Measurements from ENCODE around the gene AMDHD2.
"Not testable (repeated sequence)": the region's sequence is repeated elsewhere in the genome, so short reads cannot be mapped to it uniquely, and the experiment has no call there.

AMDHD2 gene

DNA sequence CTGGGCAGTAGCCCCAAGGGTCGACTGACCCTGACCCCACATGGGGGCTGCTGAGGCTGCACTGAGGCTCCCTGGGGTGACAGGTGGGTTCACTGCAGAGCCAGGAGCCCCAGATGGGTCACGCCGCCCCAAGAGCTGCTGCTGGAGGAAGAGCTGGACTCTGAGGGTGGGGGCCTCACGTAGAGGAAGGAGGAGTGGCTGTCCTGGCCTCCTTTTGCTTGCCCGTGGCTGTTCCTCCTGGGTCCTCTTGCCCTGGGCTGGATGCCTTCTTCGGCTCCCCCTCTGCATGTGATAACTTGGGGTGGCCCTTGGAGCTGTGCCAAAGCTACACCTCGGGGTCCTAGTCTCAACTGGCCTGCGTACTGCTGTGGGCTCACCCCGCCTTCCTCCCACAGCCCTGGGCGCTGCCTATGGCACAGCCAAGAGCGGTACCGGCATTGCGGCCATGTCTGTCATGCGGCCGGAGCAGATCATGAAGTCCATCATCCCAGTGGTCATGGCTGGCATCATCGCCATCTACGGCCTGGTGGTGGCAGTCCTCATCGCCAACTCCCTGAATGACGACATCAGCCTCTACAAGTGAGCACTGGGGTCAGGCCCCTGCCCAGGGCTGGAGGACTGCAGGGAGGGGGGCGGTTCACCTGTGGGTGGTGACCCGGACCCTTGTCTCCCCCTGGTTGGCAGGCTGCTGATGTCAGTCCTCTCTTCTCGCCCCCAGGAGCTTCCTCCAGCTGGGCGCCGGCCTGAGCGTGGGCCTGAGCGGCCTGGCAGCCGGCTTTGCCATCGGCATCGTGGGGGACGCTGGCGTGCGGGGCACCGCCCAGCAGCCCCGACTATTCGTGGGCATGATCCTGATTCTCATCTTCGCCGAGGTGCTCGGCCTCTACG is 1.1 kb upstream of the AMDHD2 start:
- DNase-seq: no peak

DNA sequence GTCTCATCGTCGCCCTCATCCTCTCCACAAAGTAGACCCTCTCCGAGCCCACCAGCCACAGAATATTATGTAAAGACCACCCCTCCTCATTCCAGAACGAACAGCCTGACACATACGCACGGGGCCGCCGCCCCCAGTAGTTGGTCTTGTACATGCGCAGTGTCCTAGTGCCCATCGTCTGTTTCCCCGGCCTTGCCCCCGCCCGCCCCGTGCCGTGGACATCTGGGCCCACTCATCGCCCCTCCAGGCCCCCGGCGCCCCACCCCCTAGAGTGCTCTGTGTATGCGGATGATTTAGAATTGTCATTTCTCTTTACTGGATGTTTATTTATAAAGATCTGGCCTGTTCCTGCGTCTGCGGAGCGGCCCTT is 475 bp upstream of the AMDHD2 start:
- no peak for DNase-seq

DNA sequence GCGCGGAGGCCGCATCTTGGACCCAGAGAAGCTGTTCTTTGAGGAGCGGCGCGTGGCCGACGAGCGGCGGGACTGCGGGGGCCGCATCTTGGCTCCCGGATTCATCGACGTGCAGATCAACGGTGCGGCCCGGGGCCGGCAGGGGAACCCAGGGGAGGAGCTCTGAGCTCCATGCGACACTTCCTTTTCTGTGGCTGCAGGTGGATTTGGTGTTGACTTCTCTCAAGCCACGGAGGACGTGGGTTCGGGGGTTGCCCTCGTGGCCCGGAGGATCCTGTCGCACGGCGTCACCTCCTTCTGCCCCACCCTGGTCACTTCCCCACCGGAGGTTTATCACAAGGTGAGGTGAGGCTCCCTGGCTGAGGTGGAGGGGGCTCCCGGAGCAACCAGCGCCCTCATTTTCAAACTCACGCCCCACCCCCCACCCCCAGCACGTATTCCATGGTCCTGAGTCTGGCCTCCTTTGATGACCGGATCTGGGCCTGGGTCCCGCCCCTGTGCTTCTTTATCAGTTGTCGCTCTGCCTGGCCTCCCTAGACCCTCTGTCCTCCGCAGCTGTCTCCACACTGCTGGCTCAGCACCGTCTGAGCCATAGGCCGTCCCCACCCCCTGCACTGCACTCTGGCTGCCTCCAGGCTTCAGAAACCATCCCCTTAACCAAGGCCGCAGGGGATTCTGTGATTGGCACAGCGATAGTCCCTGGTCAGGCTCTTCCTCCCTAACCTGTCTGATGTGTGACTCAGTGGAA is 787 bp downstream of the AMDHD2 start:
- no peak for DNase-seq

DNA sequence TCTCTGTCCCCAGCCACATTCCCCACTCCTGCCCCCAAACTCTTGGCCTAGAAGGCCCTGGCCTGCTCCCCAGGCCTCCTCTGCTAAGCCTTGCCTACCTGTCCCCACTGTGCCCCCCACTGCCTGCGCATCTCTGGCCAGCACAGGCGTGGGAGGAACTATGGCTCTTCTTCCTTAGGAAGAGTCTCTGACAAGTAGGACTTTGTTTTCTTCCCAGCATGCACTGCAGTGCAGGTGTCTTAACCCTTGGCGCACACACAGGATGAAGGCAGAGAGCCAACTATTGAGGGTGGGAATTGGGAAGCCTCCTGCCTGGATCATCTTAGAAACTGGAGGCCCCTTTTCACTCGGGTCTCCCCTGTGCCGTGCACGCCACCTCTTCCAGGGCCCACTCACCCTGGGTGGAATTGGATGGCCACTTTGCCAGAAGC is 3.6 kb downstream of the AMDHD2 start:
- no peak for DNase-seq

DNA sequence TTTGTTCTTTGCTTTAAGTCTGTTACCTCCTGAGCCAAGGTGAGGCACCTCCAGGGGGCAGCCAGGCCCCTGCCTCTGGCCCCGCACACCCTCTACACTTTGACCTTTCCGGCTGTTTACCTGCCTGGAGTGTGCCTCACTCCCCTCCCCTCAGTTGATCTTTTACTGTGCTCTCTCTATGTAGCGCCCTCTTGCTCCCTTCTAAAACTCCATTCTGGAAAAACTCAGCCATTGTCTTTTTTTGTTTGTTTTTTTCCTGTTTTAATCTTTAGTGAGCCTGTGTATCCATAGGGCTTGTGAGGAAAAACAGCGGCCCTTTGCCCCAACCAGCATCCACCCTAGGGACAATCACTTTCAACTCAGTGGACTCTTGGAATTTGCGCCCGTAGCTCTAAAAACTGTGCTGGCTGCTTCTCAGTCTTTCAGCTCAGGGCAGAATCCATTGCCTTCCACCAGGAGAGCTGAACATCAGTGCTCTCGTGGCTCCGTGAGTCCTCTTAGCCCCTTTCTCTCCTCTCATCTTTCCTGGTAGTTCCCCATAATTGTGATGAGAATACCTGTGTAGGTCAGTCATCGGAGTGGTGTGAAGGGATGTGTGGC is 4.3 kb downstream of the AMDHD2 start:
- no peak for DNase-seq

DNA sequence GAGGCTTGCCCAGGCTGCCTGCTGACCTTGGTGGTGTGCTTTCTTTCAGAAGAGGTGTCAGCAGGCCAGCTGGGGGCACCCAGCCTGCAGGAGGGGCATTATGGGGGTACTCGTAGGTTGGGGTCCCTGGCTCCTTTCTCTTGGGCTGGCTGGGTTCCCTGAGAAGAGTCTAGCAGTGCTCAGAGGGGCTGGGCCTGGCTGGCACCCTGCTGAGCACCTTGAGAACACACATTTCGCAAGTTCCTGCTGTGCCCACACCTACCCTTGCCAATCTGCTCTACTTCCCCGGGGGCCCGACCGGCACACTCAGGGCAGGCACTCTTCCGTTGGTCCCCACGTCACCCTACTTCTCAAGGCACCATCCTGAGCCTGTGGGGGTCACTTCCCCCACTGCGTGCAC is 6.0 kb downstream of the AMDHD2 start:
- DNase-seq: no peak

DNA sequence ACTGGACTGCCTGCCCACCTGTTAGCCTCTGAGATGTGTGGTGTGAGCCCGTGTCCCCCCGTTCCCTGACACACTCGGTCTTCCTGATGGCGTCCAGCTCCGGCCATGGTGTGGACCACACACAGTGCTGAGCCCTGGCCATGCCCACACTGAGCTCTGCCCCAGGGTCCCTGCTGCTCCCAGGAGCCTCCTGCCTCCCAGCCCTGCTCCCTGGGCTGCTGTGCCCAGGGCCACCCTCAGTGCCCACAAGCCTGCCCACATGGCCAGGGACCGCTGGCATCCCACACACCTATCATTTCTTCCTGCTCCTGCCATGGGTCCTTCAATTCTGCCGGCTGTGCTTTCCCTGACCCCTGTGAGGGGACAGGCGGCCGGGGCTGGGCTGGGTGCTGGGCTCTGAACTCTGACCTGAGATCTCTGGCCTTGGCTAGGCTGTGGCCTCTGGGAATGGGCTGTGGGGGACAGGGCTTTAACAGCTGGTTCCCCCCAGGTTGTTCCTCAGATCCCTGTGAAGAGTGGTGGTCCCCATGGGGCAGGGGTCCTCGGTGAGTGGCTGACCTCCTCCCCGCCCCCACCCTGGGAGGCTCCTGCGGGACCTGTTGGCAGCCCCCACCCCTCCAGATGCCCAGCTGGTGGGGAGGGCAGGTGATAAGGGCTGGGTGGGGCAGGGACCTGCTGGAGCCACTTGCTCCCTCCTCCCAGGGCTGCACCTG is 7.1 kb downstream of the AMDHD2 start:
- DNase-seq: no peak

DNA sequence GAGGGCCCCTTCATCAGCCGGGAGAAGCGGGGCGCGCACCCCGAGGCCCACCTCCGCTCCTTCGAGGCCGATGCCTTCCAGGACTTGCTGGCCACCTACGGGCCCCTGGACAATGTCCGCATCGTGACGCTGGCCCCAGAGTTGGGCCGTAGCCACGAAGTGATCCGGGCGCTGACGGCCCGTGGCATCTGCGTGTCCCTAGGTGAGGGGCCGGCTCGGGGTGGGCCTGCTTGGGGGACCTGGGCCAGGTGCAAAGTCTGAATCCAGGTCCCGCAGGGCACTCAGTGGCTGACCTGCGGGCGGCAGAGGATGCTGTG is 7.6 kb downstream of the AMDHD2 start:
- DNase-seq: no peak

DNA sequence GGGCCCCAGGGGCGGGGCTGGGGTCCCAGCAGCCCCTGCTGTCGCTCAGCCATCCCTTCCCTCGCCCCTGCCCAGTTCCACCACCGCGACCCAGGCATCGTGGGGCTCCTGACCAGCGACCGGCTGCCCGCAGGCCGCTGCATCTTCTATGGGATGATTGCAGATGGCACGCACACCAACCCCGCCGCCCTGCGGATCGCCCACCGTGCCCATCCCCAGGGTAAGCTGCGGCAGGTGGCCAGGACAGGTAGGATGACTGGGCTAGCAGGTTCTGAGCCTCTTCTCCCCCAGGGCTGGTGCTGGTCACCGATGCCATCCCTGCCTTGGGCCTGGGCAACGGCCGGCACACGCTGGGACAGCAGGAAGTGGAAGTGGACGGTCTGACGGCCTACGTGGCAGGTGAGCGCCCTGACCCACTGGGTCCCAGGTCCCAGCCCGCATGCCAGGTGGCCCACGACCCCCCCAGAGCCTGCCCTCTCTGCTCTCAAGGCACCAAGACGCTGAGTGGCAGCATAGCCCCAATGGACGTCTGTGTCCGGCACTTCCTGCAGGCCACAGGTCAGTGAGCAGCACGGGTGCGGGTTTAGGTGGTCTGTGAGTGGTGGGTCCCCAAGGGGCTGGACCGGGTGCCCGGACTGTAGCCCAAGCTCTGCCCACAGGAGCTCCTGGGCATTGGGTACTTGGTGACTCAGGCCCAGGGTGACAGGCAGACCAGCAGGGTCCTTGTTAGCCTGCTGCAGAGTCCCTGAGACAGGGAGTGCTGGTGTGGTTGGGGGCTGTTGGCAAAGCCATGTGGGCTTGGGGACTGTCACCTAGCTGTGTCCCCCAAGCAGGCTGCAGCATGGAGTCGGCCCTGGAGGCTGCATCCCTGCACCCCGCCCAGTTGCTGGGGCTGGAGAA is 8.2 kb downstream of the AMDHD2 start:
- DNase-seq: no peak

DNA sequence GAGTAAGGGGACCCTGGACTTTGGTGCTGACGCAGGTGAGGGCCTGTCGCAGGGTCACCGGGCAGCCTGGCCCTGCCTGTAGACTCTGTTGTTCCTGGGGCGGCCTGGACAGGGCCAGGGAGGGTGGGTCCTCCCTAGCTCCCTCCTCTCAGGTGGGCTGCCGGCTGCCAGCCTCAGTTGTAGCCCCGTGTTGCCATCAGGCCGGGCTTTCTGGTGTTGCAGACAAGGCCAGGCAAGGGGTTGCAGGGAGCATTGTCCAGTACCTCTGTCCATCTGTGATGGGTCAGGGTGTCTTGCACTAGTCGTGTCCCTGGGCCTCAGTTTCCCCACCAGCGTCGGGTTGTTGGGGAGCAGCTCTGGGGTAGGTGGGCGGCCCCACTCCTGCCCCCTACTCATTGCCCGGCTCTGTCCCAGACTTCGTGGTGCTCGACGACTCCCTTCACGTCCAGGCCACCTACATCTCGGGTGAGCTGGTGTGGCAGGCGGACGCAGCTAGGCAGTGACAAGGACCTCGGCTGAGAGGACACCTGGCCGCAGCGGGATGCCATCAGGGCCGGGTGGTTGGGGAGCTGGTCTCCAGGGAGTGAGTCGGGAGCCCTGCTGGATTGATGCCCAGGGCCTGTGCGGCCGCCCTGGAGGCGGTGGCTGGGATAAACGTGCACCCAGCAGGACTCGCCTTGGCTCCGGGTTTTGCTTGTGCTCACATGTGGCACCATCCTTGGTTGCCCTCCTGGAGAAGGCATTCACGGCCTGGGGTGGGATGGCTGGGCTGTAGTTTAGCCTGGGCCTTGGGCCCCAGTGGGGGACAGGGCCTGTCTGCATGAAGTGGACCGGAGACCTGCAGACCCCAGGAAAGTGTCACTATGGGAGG is 9.1 kb downstream of the AMDHD2 start:
- DNase-seq: no peak

DNA sequence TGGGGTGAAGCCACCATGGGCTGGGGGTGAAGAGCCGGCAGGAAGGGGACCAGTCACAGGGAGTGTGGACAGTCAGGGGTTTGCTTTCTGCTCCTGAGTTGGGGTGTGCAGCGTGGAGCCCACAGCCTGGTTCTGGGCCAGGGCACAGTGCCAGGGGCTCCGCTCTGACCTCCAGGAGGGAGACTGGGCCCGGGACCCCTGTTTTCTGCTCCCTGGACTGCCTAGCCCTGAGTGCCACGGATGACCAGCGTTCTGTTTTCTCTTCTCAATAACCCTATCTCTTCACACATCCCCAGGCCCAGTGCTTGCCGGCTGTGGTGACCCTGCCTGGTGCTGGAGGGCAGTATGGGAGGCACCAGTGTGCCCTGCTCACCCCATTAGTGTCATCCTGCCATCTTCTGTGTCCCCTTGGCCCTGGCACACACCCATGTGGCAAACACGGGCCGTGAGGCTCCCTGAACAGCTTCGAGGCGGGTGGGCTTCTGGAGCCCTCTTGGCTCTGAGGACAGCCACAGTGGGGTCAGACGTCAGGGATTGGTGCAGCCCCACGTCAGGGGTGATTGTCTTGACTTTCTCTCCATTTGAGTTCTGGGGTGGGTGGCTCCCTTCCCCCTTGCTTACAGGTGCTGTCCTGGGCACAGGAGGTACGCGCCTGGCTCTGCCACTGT is 9.9 kb downstream of the AMDHD2 start:
- no peak for DNase-seq

DNA sequence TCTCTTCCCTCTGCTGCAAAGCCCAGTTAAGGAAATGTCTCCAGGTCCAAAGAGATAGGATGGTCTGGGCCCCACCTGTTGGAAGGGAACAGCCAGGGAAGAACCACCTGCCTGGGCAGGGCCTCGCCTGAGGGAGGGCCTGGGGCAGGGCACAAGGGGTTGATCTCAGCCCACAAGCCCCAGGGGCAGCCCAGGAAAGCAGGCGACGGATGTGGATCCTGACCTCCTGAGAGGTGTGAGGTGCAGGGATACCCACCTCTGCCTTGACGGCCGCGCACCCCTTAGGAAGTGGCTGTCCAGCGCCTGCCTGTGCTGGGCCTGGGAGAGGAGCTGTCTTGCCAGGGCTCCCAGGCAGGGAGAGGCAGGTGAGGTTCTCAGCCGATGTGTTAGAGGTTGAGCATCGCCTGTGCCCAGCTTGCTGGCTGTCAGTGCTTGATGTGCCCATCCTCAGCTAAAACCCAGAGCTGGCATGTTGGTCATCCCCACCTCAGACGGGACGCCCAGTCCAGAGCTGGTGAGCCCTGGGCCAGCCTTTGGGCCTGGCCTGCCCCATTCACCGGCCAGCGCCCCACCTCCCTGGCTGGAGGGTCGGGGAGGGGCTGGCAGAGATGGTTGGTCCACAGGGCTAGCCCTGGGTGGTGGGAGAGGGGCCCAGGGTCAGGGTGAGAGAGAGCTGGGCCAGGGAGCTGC is 10.6 kb downstream of the AMDHD2 start:
- DNase-seq: no peak

DNA sequence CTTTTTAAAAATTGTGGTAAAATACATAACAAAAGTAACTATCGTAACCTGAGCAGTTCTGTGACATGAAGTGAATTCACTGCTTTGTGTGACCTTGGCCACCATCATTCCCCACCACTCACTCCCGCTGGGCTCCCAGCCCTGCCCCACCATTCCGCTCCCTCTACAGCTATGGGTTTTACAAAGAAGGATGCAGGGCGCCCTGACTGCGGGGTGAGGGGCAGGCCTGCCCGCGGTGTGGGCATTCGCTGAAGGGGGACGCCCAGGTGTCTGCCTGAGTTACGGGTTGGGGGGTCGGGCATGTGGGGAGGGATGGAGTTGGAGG is 11.2 kb downstream of the AMDHD2 start, which contains the start of gene CEMP1:
Gene CEMP1 (minus strand): TSS at position 38 of the 325 bp plus-strand sequence. CDS start 335 bp downstream, outside the sequence.
- DNase-seq: no peak

DNA sequence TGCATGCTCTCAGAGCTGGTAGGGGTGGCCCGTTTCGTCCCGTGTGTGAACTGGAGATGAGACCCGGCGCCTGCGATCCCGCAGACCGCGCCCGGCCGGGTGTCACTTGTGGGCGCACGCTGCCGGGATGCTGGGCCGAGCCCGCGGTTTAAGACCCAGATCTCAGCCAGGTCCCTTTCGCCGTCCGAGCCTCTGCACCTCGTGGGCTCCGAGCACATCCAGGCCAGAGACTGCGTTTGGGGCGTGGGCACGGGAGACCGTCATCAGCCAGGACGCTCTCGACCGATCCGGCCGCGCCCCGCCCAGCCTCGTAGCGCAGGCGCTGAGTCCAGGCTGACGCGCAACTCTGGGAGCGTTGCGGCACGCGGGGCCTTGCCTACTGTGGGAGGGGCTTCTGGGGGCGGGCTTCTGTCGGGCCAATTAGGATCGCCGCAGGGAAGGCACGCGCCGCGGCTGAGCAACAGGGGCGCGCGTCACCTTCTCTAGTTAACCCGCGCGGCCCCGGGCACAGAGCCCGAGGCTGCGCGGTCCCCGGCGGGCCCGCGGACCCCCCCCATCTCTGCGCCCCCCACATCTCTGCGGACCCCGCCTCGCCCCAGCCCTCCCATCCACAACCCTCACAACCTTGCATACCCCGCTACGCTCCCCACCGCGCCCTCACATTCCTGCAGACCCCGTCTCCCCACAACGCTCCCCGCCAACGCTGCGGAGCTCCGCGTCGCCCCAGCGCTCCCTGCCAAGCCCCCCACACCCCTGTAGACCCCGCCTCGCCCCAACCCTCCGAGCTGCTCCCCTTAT is 11.7 kb downstream of the AMDHD2 start:
- peak; percentile 77 to 86 for DNase-seq

DNA sequence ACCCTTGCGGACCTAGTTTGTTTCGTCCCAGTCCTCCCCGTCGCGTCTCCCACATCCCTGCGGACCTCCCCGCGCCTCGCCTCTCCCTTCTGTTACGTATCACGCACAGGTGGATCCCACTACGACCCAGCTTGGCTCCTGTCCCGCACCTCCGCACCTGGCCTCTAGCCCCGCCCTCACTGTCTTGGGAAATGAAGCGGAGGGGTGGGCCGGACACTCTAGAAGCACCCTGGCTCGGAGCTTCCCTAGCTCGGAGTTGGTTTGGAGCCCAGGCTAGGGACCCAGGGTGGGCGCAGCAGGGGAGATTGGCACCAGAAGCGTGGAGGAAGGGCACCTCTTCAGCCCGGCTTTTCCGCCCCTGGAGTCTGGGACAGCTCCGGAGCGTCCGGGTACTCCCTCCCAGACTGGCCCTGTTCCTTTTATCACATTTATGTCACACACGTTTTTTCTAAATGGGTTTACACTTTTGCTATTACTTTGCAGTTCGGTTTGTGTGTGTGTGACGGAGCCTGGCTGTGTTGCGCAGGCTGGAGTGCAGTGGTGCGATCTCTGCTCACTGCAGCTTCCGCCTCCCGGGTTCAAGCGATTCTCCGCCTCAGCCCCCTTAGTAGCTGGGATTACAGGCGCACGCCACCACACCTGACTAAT is 12.4 kb downstream of the AMDHD2 start:
- no peak for DNase-seq

DNA sequence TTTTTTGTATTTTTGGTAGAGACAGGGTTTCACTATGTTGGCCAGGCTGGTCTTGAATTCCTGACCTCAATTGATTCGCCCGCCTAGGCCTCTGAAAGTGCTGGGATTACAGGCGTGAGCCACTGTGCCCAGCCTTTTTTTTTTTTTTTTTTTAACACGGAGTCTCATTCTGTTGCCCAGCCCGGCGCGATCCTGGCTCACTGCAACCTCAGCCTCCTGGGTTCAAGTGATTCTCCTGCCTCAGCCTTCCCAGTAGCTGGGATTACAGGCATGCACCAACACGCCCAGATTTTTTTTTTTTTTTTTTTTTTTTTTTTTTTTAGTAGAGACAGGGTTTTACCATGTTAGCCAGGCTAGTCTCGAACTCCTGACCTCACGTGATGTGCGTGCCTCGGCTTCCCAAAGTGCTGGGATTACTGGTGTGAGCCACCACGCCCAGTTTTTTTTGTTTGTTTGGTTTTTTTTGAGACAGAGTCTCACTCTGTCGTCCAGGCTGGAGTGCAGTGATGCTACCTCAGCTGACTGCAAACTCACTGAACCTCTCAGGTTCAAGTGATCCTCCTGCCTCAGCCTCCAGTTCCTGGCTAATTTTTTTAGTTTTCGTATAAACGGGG is 13.1 kb downstream of the AMDHD2 start:
- not testable (repeated sequence) for DNase-seq

DNA sequence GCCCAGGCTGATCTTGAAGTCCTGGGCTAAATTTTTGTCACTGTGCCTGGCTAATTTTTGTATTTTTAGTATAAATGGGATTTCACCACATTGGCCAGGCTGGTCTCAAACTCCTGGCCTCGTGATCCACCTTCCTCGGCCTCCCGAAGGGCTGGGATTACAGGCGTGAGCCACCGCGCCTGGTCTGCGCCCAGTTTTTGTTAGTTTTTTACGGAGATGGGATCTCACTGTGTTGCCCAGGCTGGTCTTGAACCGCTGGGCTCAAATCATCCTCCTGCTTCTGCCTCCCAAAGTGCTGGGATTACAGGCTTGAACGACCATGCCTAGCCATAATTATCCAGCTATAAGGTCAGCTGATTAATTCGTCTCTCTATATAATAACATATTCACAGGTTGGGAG is 13.7 kb downstream of the AMDHD2 start:
- DNase-seq: no peak

DNA sequence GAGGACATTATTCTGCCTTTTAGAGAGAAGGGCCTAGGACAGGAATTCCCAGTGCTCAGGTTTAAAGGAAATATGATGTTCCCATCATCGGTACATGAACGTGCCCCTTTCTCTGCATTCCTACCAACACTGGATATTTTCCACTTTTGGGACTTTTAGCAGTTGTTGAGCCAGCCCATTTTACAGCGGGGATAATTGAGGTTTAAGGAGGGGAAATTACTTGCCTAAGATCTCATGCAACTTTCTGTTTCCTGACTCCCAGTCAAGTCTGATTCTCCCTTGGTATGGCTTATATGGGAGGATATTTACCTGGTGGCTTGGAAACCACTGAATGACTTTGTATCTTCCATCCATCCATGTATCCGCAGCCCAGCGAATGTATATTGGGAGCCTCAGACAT is 14.2 kb downstream of the AMDHD2 start:
- not testable (repeated sequence) for DNase-seq

All from SW 1271 (cell line).